Fibroblast of the aortic adventitia (primary cell): ENCODE data around the gene TMEM163. TPM values are rescaled to one million over a fixed set of nuclear protein-coding genes. Genes with fewer than 3 reads are reported as not detected.
"Not testable (repeated sequence)": the region's sequence is repeated elsewhere in the genome, so short reads cannot be mapped to it uniquely, and the experiment has no call there.

Experiments
- DNase-seq: peaks from one replicate; pipeline ENCODE4 v3.0.0-alpha.2; 2010; ENCODE audit warnings: low read depth
- H3K4me3 ChIP-seq: 2 replicates; pipeline ENCODE4 v1.5.1; 2011; ENCODE audit warnings: low read depth, mild to moderate bottlenecking, control low read depth, low read length, moderate library complexity
- total RNA-seq: library from RNA; depleted of rRNA; stranded (reverse); fragments of >200 nt; gene quantifications from 2 replicates; pipeline ENCODE4 v1.2.3, GENCODE V29; 2012; ENCODE audit warnings: low replicate concordance
- TF ChIP-seq, protein P1 (sequence below): IDR thresholded peaks from 2 replicates; pipeline ENCODE4 v1.5.1; 2011; ENCODE audit warnings: mild to moderate bottlenecking, low read length, control low read depth, inconsistent platforms; ENCODE audit not compliant: insufficient read depth

TMEM163 gene
- total RNA-seq, 1 donor = not detected

GRCh38 chr2:134599236-134599635 lies 119.6 kb downstream of the TMEM163 start:
- DNase-seq = no peak
- no peak overlapping the region for H3K4me3 ChIP-seq
- TF ChIP-seq, protein P1, sequence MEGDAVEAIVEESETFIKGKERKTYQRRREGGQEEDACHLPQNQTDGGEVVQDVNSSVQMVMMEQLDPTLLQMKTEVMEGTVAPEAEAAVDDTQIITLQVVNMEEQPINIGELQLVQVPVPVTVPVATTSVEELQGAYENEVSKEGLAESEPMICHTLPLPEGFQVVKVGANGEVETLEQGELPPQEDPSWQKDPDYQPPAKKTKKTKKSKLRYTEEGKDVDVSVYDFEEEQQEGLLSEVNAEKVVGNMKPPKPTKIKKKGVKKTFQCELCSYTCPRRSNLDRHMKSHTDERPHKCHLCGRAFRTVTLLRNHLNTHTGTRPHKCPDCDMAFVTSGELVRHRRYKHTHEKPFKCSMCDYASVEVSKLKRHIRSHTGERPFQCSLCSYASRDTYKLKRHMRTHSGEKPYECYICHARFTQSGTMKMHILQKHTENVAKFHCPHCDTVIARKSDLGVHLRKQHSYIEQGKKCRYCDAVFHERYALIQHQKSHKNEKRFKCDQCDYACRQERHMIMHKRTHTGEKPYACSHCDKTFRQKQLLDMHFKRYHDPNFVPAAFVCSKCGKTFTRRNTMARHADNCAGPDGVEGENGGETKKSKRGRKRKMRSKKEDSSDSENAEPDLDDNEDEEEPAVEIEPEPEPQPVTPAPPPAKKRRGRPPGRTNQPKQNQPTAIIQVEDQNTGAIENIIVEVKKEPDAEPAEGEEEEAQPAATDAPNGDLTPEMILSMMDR = no peak

DNA sequence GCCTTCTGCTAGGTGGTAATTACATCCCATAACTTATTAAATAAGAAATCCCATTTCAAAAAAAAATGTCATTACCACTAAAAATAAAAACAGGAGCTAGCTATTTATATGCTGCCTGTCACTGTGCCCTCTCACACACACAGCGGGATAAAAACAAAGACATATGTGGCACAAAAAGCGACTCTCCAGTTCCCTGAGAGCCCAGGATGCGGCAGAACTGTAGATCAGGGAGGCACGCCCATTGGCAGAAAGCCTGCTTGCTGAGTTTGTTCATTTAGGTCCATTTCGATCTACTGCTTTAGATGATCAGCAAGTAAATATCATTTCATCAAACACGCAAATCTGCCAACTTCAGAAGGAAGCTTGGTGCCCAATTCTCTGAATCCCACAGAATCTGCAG lies 124.4 kb downstream of the TMEM163 start:
- no peak overlapping the region for H3K4me3 ChIP-seq
- DNase-seq = no peak

GRCh38 chr2:134593519-134593918 lies 125.3 kb downstream of the TMEM163 start:
- no peak for DNase-seq
- no peak overlapping the region for H3K4me3 ChIP-seq
- TF ChIP-seq, protein P1 = no peak

More for the DNA sequence above, 124.4 kb downstream of the TMEM163 start:
- TF ChIP-seq, protein P1 = no peak

GRCh38 chr2:134592377-134592776 lies 126.4 kb downstream of the TMEM163 start:
- TF ChIP-seq, protein P1 = no peak
- no peak for DNase-seq
- no peak overlapping the region for H3K4me3 ChIP-seq

- DNase-seq = no peak
- H3K4me3 ChIP-seq = no peak overlapping the region
- TF ChIP-seq, protein P1 = no peak
Measured at GRCh38 chr2:134591526-134591925, 127.3 kb downstream of the TMEM163 start.

DNA sequence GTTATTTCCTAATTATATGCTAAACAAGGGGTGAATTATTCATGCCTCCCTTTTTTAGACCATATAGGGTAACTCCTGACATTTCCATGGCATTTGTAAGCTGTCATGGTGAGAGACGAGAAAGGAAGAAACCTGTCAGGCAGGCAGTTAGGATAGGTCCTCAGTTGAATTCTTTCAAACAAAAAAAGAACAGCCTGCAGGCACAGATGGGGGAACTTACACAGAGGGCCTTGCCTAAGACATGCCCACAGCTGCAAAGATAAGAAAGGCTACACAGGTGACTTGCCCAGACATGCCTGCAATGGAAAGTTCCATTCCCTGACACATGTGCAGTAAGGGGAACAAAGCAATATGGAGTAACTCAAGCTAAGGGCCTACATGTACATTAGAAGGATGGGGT lies 128.1 kb downstream of the TMEM163 start:
- H3K4me3 ChIP-seq = no peak overlapping the region
- TF ChIP-seq, protein P1 = no peak
- DNase-seq = no peak

DNA sequence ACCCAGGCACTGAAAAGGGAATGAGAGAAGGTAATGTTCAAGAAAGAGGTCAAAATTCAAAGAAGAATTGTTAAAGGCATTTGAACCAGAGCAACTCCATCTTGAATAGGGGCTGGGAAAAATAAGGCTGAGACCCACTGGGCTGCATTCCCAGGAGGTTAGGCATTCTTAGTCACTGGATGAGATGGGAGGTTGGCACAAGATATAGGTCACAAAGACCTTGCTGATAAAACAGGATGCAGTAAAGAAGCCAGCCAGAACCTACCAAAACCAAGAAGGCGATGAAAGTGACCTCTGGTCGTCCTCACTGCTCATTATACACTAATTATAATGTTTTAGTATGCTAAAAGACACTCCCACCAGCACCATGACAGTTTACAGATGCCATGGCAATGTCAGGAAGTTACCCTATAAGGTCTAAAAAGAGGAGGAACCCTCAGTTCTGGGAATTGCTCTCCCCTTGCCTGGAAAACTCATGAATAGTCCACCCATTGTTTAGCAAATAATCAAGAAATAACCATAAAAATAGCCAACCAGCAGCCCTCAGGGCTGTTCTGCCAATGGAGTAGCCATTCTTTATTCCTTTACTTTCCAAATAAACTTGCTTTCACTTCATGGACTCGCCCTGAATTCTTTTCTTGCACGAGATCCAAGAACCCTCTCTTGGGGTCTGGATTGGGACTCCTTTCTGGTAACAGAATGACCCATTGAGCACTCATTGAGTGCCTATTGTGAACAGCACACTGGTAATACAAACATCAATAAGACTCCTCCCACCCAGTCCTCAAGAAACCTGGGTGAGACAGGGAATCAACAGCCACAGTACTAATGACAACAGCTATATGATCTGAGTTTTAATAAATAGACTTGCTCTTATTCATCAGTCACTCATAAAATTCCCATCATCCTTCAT lies 129.4 kb downstream of the TMEM163 start:
- H3K4me3 ChIP-seq, DNase-seq: not testable (repeated sequence)
